ENCODE measurements around the gene MLLT3. TPM values are rescaled to one million over a fixed set of nuclear protein-coding genes. Genes with fewer than 3 reads are reported as not detected.

The MLLT3 gene
- total RNA-seq, 2 donors from 2014 or later: 8.1 to 9.6 TPM

- ATAC-seq (ENCODE audit: insufficient number of reproducible peaks, low FRiP score, low read depth): no peak
- Histone ChIP-seq H3K4me3 (no peak overlapping the region), H3K27ac (no peak overlapping the region), H3K27me3 (replicated peaks; ENCODE audit: insufficient read depth) (no peaks in the 10 kb centered on the region), H3K36me3 (no peaks in the 10 kb centered on the region), H3K9me3 (no peaks in the 10 kb centered on the region), H3K4me1 (ENCODE audit: control insufficient read depth in 1 of 2, low read depth in 2 of 2) (peaks cover 0 to 5% of the 10 kb centered on the region in 2 donors)
- no peak for TF ChIP-seq CTCF (IDR thresholded peaks at IDR 0.05)
- DNase-seq (ENCODE audit: low spot score): no peak
Observed at GRCh38 chr9:20309124-20309523, 313.2 kb downstream of the MLLT3 start.

- no peak for ATAC-seq (ENCODE audit: insufficient number of reproducible peaks, low FRiP score, low read depth)
- H3K27ac ChIP-seq: no peak overlapping the region
Observed at GRCh38 chr9:20307621-20308020, 314.7 kb downstream of the MLLT3 start.

GRCh38 chr9:20305452-20305851, 316.8 kb downstream of the MLLT3 start:
- TF ChIP-seq CTCF (IDR thresholded peaks at IDR 0.05): no peak
- no peak overlapping the region for H3K4me3 ChIP-seq
- no peak overlapping the region for H3K27ac ChIP-seq
- peaks cover 0 to 5% of the 10 kb centered on the region in 2 donors for H3K4me1 ChIP-seq (ENCODE audit: control insufficient read depth in 1 of 2, low read depth in 2 of 2)
- H3K27me3 ChIP-seq (replicated peaks; ENCODE audit: insufficient read depth): no peaks in the 10 kb centered on the region
- no peaks in the 10 kb centered on the region for H3K9me3 ChIP-seq
- ATAC-seq (ENCODE audit: insufficient number of reproducible peaks, low FRiP score, low read depth): no peak
- no peak for DNase-seq (ENCODE audit: low spot score)
- H3K36me3 ChIP-seq: no peaks in the 10 kb centered on the region

More at GRCh38 chr9:20307621-20308020, 314.7 kb downstream of the MLLT3 start:
- DNase-seq (ENCODE audit: low spot score): no peak
- Histone ChIP-seq H3K36me3 (no peaks in the 10 kb centered on the region), H3K4me1 (ENCODE audit: control insufficient read depth in 1 of 2, low read depth in 2 of 2) (peaks cover 0 to 5% of the 10 kb centered on the region in 2 donors), H3K4me3 (no peak overlapping the region), H3K9me3 (no peaks in the 10 kb centered on the region), H3K27me3 (replicated peaks; ENCODE audit: insufficient read depth) (no peaks in the 10 kb centered on the region)
- no peak for TF ChIP-seq CTCF (IDR thresholded peaks at IDR 0.05)

GRCh38 chr9:20303996-20304395, 318.3 kb downstream of the MLLT3 start:
- Histone ChIP-seq H3K4me3 (no peak overlapping the region), H3K27me3 (replicated peaks; ENCODE audit: insufficient read depth) (no peaks in the 10 kb centered on the region), H3K9me3 (no peaks in the 10 kb centered on the region), H3K36me3 (no peaks in the 10 kb centered on the region), H3K4me1 (ENCODE audit: control insufficient read depth in 1 of 2, low read depth in 2 of 2) (peaks cover 0 to 5% of the 10 kb centered on the region in 2 donors), H3K27ac (no peak overlapping the region)
- no peak for TF ChIP-seq CTCF (IDR thresholded peaks at IDR 0.05)
- DNase-seq (ENCODE audit: low spot score) (no peak), ATAC-seq (ENCODE audit: insufficient number of reproducible peaks, low FRiP score, low read depth) (no peak)

GRCh38 chr9:20303066-20303465, 319.2 kb downstream of the MLLT3 start:
- no peaks in the 10 kb centered on the region for H3K27me3 ChIP-seq (replicated peaks; ENCODE audit: insufficient read depth)
- no peak overlapping the region for H3K4me3 ChIP-seq
- no peak overlapping the region for H3K27ac ChIP-seq
- no peak for ATAC-seq (ENCODE audit: insufficient number of reproducible peaks, low FRiP score, low read depth)
- TF ChIP-seq CTCF (IDR thresholded peaks at IDR 0.05): no peak
- no peaks in the 10 kb centered on the region for H3K9me3 ChIP-seq
- peaks cover 0 to 5% of the 10 kb centered on the region in 2 donors for H3K4me1 ChIP-seq (ENCODE audit: control insufficient read depth in 1 of 2, low read depth in 2 of 2)
- H3K36me3 ChIP-seq: no peaks in the 10 kb centered on the region
- no peak for DNase-seq (ENCODE audit: low spot score)
